Loucy (cell line): Measurements from ENCODE around the gene TAGLN2.

Source experiments
- H2AFZ ChIP-seq: fragments of 200-600 bp; sonication (generic); 2 replicates; pipeline ENCODE4 v1.6.0; 2016; ENCODE audit warnings: antibody characterized with exemption, mild to moderate bottlenecking, low read length, moderate library complexity
- H3F3A ChIP-seq: fragments of 200-600 bp; 2 replicates; pipeline ENCODE4 v1.6.0; 2016; ENCODE audit warnings: antibody characterized with exemption, low read depth, mild to moderate bottlenecking
- H3K27me3 ChIP-seq: fragments of 200-600 bp; sonication (generic); 2 replicates; pipeline ENCODE4 v1.6.1; 2014; ENCODE audit warnings: low read length, mild to moderate bottlenecking; ENCODE audit not compliant: insufficient read depth, poor library complexity, severe bottlenecking
- H3K36me3 ChIP-seq: fragments of 200-600 bp; sonication (generic); 2 replicates; pipeline ENCODE4 v1.6.1; 2016; ENCODE audit warnings: low read length; ENCODE audit not compliant: insufficient read depth
- H3K4me1 ChIP-seq: fragments of 200-600 bp; sonication (generic); 2 replicates; pipeline ENCODE4 v1.5.1; 2014; ENCODE audit warnings: low read length, mild to moderate bottlenecking; ENCODE audit not compliant: insufficient read depth, poor library complexity, severe bottlenecking
- H3K4me2 ChIP-seq: fragments of 200-600 bp; sonication (generic); 2 replicates; pipeline ENCODE4 v1.6.0; 2014; ENCODE audit warnings: antibody characterized with exemption, low read length, low read depth, mild to moderate bottlenecking; ENCODE audit not compliant: poor library complexity, severe bottlenecking
- H3K4me3 ChIP-seq: fragments of 200-600 bp; sonication (generic); 2 replicates; pipeline ENCODE4 v1.5.1; 2014; ENCODE audit warnings: low read length, mild to moderate bottlenecking, mixed read lengths; ENCODE audit not compliant: poor library complexity, severe bottlenecking
- H3K79me2 ChIP-seq: fragments of 200-600 bp; sonication (generic); 2 replicates; pipeline ENCODE4 v1.6.1; 2014; ENCODE audit warnings: low read length; ENCODE audit not compliant: insufficient read depth
- H3K9ac ChIP-seq: fragments of 200-600 bp; sonication (generic); 2 replicates; pipeline ENCODE4 v1.6.0; 2014; ENCODE audit warnings: mild to moderate bottlenecking, low read depth, low read length, moderate library complexity; ENCODE audit not compliant: poor library complexity, severe bottlenecking
- H3K9me2 ChIP-seq: fragments of 200-600 bp; sonication (generic); replicated peaks from 2 replicates; pipeline ENCODE4 v1.6.1; 2016; ENCODE audit warnings: low read depth, low read length, mixed read lengths
- H3K9me3 ChIP-seq: fragments of 200-600 bp; sonication (generic); 2 replicates; pipeline ENCODE4 v1.6.1; 2014; ENCODE audit warnings: mild to moderate bottlenecking, antibody characterized with exemption, low read length, low read depth; ENCODE audit not compliant: insufficient read depth
- H4K20me1 ChIP-seq: fragments of 200-600 bp; sonication (generic); 2 replicates; pipeline ENCODE4 v1.6.0; 2014; ENCODE audit warnings: antibody characterized with exemption, low read length, mild to moderate bottlenecking; ENCODE audit not compliant: insufficient read depth, poor library complexity, severe bottlenecking
- CTCF ChIP-seq: fragments of 200-600 bp; sonication (generic); conservative IDR thresholded peaks from 2 replicates; pipeline ENCODE4 v1.5.1; 2014; ENCODE audit warnings: mild to moderate bottlenecking, antibody characterized with exemption, low read length
- EZH2phosphoT487 ChIP-seq: fragments of 200-600 bp; IDR thresholded peaks from 2 replicates; pipeline ENCODE4 v1.6.1; 2018; ENCODE audit warnings: antibody characterized with exemption, mild to moderate bottlenecking, moderate library complexity, borderline replicate concordance

TAGLN2 gene

GRCh38 chr1:159925719-159926078 lies 392 bp upstream of the TAGLN2 start:
- Histone ChIP-seq H3K27me3 (peaks cover 8% of the 10 kb centered on the region), H3K9ac (peak overlapping the region; percentile 96), H3K79me2 (peaks cover 59% of the 10 kb centered on the region), H4K20me1 (peaks cover 45% of the 10 kb centered on the region), H3K36me3 (peaks cover 6% of the 10 kb centered on the region; the same call in 1 of the 2 replicates), H3K9me3 (no peaks in the 10 kb centered on the region), H2AFZ (peak overlapping the region; percentile 77), H3K4me1 (peaks cover 34% of the 10 kb centered on the region), H3F3A (no peaks in the 10 kb centered on the region), H3K4me3 (peak overlapping the region; percentile 91), H3K9me2 (no peaks in the 10 kb centered on the region), H3K4me2 (peak overlapping the region; percentile 99)
- TF ChIP-seq CTCF (no peak), EZH2phosphoT487 (no peak)

DNA sequence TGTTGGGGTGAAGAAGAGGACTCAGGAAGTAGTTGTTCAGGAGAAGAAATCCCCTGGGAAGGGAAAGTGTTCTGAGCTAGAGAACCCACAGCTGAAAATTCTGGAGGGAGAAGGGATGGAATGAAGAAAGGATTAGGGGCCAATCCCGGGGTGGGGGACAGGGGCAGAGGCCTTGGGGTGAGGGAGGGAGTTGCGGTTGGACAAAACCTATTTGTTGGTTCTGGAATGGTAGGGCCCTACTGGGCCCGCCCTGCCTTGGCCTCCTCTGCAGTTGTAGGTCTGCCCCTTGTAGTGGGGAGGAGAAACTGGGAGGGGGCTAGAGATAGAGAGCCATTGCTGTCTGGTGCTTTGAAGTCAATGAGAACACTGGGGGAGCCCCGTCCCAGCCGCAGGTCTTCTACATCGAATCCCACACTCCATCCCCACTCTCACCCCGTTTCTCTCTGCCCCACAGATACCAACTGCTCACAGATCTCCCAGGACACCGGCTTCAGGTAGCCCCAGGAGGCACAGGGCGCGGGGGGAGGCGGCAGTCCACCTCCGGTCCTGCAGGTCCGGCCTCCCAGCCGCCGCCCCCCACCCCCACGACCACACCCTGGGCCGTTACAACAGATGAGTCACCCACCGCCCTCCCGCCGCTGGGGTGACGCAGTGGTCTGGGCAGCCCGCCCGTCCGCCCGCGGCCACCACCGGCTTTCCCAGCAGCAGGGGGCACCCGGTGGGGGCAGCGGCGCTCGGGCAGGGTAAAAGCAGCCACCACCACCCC lies 1.1 kb downstream of the TAGLN2 start:
- Histone ChIP-seq H3K4me1 (peaks cover 49% of the 10 kb centered on the region), H4K20me1 (peaks cover 60% of the 10 kb centered on the region), H3K9ac (peak overlapping the region; percentile 96), H3K36me3 (peaks cover 20% of the 10 kb centered on the region), H3K9me2 (no peaks in the 10 kb centered on the region), H3K79me2 (peaks cover 74% of the 10 kb centered on the region), H3K4me2 (peak overlapping the region; percentile 99), H2AFZ (no peak overlapping the region), H3K9me3 (no peaks in the 10 kb centered on the region), H3K4me3 (peak overlapping the region; percentile 91), H3F3A (no peaks in the 10 kb centered on the region), H3K27me3 (peaks cover 8% of the 10 kb centered on the region)
- no peak for TF ChIP-seq EZH2phosphoT487
- TF ChIP-seq CTCF, result 0 out of 2 replicates have a peak, but pooled peaks have one; percentile 14

DNA sequence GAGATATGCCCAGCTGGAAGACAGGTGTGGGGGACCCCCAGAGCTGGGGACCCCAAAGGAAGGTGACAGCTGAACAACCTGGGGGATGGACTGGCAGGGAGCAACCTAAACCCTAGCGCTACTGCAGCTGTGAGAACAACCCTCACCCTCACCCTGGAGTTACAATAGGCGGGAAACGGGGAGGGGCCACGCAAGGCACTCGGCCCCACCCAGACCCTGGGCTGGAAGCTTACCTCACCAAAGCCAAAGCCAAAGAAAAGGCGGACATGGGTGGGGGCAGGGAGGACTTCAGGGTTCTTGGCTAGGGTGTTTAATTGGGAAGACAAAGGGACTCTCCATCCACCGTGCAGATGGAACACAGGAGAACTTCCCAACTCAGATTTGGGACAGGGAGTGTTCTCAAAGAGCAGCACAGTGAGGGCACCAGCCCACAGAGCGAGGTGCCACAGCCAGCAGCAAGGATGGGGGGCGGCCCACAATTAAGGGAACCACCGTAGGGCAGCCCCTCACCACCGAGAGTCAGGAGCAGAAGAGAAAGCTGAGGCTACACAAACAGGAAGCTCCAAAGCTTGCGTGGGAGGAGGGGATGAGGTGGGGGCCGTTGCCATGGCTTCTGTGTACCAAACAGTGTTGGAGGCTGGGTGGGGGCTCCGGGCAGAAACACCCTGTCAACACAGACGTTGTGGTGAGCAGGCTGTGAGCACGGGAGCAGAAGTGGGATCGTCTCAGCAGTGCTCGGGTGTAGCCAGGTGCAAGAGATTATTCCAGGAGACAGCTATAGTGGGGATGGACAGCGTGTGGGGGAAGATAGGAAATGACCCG lies 1.9 kb downstream of the TAGLN2 start:
- Histone ChIP-seq H3K79me2 (peaks cover 82% of the 10 kb centered on the region), H3K4me3 (peak overlapping the region; percentile 91), H4K20me1 (peaks cover 68% of the 10 kb centered on the region), H3F3A (no peaks in the 10 kb centered on the region), H3K9me2 (no peaks in the 10 kb centered on the region), H3K9me3 (no peaks in the 10 kb centered on the region), H3K9ac (peak overlapping the region; percentile 96), H3K4me1 (peaks cover 57% of the 10 kb centered on the region), H2AFZ (no peak overlapping the region), H3K36me3 (peaks cover 28% of the 10 kb centered on the region), H3K4me2 (peak overlapping the region; percentile 99), H3K27me3 (peaks cover 8% of the 10 kb centered on the region)
- no peak for TF ChIP-seq EZH2phosphoT487
- no peak for TF ChIP-seq CTCF
